ENCODE results near the gene DLL1. TPM values are rescaled to one million over a fixed set of nuclear protein-coding genes. Genes with fewer than 3 reads are reported as not detected.
A peak's percentile ranks its signal among the peaks of the same experiment; 100 is the strongest.
"Not testable (repeated sequence)": the region's sequence is repeated elsewhere in the genome, so short reads cannot be mapped to it uniquely, and the experiment has no call there.

Gene DLL1
- total and polyA plus RNA-seq, 2 donors from 2014 or later, result 4.5 to 11.9 TPM

DNA sequence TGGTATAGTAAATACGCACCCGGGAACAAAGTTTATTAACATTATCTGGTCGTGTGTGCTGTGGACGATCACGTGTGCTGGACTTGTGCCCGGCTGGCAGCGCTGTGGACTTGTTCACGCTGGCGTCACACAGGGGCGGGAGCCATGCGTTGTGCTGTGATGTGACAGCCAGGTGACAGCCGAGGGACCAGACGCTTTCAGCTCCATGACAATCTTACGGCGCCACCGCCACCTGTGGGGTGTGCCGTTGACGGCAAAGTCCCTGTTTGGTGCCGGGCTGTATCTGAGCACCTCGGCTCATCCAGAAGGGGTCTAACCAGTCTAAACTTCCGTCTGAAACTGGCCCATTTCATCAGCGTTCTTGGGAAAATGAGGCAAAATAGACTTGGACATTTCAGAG, 25.2 kb downstream of the DLL1 start:
- DNase-seq (peak in 1 of 5 donors; percentile 66), FAIRE-seq (no peak)
- H3K27ac ChIP-seq (ENCODE audit: low read depth in 2 of 2, low read length in 2 of 2), result no peak overlapping the region
- H3K36me3 ChIP-seq (ENCODE audit: control insufficient read depth in 2 of 3, insufficient read depth in 3 of 3, low read length in 3 of 3), result no peaks in the 10 kb centered on the region
- intact Hi-C loops (cut with DNase I), result no loop called here
- peaks cover 0 to 2% (median 2%) of the 10 kb centered on the region in 3 donors for H3K4me1 ChIP-seq (ENCODE audit: control insufficient read depth in 2 of 3, insufficient read depth in 2 of 3, low read depth in 1 of 3, low read length in 3 of 3)
- no peaks in the 10 kb centered on the region for H3K27me3 ChIP-seq (ENCODE audit: control insufficient read depth, insufficient read depth, low read length)
- no peak overlapping the region for H3K4me3 ChIP-seq (ENCODE audit: low read length in 3 of 3)
- H3K9ac ChIP-seq (ENCODE audit: low read length in 3 of 3), result no peak overlapping the region
- TF ChIP-seq CTCF (IDR thresholded peaks at IDR 0.05; ENCODE audit: borderline replicate concordance, extremely low read depth, insufficient read depth), result no peak
- H3K9me3 ChIP-seq (ENCODE audit: control insufficient read depth in 2 of 3, insufficient read depth in 1 of 3, low read length in 3 of 3), result no peaks in the 10 kb centered on the region

- peak in 1 of 5 donors; percentile 14 for DNase-seq
- H3K36me3 ChIP-seq (ENCODE audit: control insufficient read depth in 2 of 3, insufficient read depth in 3 of 3, low read length in 3 of 3); intact Hi-C loops (cut with DNase I); H3K4me1 ChIP-seq (ENCODE audit: control insufficient read depth in 2 of 3, insufficient read depth in 2 of 3, low read depth in 1 of 3, low read length in 3 of 3); H3K27ac ChIP-seq (ENCODE audit: low read depth in 2 of 2, low read length in 2 of 2); FAIRE-seq; H3K27me3 ChIP-seq (ENCODE audit: control insufficient read depth, insufficient read depth, low read length); H3K9ac ChIP-seq (ENCODE audit: low read length in 3 of 3); H3K4me3 ChIP-seq (ENCODE audit: low read length in 3 of 3); H3K9me3 ChIP-seq (ENCODE audit: control insufficient read depth in 2 of 3, insufficient read depth in 1 of 3, low read length in 3 of 3): not testable (repeated sequence)
Observed at GRCh38 chr6:170264644-170265043, 26.2 kb downstream of the DLL1 start.

GRCh38 chr6:170264086-170264485, 26.8 kb downstream of the DLL1 start:
- intact Hi-C loops (cut with DNase I), result no loop called here
- no peaks in the 10 kb centered on the region for H3K36me3 ChIP-seq (ENCODE audit: control insufficient read depth in 2 of 3, insufficient read depth in 3 of 3, low read length in 3 of 3)
- H3K9me3 ChIP-seq (ENCODE audit: control insufficient read depth in 2 of 3, insufficient read depth in 1 of 3, low read length in 3 of 3), result no peaks in the 10 kb centered on the region
- H3K4me1 ChIP-seq (ENCODE audit: control insufficient read depth in 2 of 3, insufficient read depth in 2 of 3, low read depth in 1 of 3, low read length in 3 of 3), result no peaks in the 10 kb centered on the region
- no peak overlapping the region for H3K4me3 ChIP-seq (ENCODE audit: low read length in 3 of 3)
- peak in 1 of 5 donors; percentile 38 for DNase-seq
- H3K9ac ChIP-seq (ENCODE audit: low read length in 3 of 3), result no peak overlapping the region
- H3K27ac ChIP-seq (ENCODE audit: low read depth in 2 of 2, low read length in 2 of 2), result no peak overlapping the region
- no peak for TF ChIP-seq CTCF (IDR thresholded peaks at IDR 0.05; ENCODE audit: borderline replicate concordance, extremely low read depth, insufficient read depth)
- no peaks in the 10 kb centered on the region for H3K27me3 ChIP-seq (ENCODE audit: control insufficient read depth, insufficient read depth, low read length)
- no peak for FAIRE-seq

DNA sequence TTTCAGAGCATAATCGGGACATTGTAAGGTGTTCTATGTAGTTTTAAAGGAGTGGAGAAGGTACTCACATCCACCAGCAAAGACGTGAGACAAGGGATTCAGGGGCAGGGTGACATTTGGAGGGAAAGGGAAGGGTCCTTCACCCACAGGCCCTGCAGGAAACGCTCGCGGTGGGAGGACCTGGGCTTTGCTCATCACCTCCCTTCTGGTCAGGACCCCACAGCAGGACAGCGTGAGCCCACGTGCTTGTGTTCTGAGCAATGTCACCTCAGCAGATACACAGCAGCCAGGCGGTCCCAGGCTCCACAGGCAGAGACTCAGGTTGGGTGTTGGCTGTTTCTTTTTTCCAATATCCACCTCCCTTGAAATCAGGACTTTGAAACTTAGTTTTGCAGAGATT, 27.5 kb downstream of the DLL1 start:
- Histone ChIP-seq H3K36me3 (ENCODE audit: control insufficient read depth in 2 of 3, insufficient read depth in 3 of 3, low read length in 3 of 3) (no peaks in the 10 kb centered on the region), H3K9me3 (ENCODE audit: control insufficient read depth in 2 of 3, insufficient read depth in 1 of 3, low read length in 3 of 3) (no peaks in the 10 kb centered on the region), H3K9ac (ENCODE audit: low read length in 3 of 3) (no peak overlapping the region), H3K4me1 (ENCODE audit: control insufficient read depth in 2 of 3, insufficient read depth in 2 of 3, low read depth in 1 of 3, low read length in 3 of 3) (no peaks in the 10 kb centered on the region), H3K4me3 (ENCODE audit: low read length in 3 of 3) (no peak overlapping the region), H3K27me3 (ENCODE audit: control insufficient read depth, insufficient read depth, low read length) (no peaks in the 10 kb centered on the region), H3K27ac (ENCODE audit: low read depth in 2 of 2, low read length in 2 of 2) (no peak overlapping the region)
- TF ChIP-seq CTCF (IDR thresholded peaks at IDR 0.05; ENCODE audit: borderline replicate concordance, extremely low read depth, insufficient read depth), result no peak
- DNase-seq, result peak in 1 of 5 donors; percentile 21
- intact Hi-C loops (cut with DNase I), result no loop called here
- FAIRE-seq, result no peak
